T1000 (cell line): ENCODE results near the gene ZNF319.

Source experiments
- DNase-seq: peaks from one replicate; lab custom pipeline; 2025; ENCODE audit warnings: mixed read lengths; lab: John Stamatoyannopoulos, UW

Gene ZNF319

GRCh38 chr16:57956270-57956808, 44.1 kb downstream of the ZNF319 start:
- no peak for DNase-seq

DNA sequence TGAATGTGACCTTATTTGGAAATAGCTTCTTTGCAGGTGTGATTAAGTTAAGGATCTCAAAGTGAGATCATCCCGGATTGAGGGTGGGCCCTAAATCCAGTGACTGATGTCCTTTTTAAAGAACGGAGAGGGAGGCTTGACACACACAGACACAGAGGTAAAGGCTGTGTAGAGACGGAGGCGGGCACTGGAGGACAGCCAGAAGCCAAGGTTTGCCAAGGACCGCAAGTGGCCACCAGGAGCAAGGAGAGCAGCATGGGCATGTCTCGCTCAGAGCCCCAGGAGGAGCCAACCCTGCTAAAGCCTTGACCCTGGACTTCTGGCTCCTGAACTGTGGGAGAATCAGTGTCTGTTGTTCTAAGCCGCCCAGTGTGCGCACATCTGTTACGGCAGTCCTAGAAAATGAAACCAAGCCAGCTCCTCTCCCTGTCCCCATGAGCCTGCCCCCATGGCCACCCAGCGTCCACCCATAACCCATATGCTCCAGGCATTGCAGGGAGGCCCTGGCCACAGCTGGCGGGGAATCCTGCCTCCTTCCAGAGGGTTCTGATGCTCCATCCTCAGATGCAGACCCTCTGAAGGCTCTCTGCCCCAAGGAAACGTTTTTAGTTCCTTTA, 44.8 kb downstream of the ZNF319 start:
- DNase-seq: no peak

GRCh38 chr16:57953857-57954256, 46.6 kb downstream of the ZNF319 start:
- DNase-seq: no peak

GRCh38 chr16:57952909-57953308, 47.6 kb downstream of the ZNF319 start:
- no peak for DNase-seq

DNA sequence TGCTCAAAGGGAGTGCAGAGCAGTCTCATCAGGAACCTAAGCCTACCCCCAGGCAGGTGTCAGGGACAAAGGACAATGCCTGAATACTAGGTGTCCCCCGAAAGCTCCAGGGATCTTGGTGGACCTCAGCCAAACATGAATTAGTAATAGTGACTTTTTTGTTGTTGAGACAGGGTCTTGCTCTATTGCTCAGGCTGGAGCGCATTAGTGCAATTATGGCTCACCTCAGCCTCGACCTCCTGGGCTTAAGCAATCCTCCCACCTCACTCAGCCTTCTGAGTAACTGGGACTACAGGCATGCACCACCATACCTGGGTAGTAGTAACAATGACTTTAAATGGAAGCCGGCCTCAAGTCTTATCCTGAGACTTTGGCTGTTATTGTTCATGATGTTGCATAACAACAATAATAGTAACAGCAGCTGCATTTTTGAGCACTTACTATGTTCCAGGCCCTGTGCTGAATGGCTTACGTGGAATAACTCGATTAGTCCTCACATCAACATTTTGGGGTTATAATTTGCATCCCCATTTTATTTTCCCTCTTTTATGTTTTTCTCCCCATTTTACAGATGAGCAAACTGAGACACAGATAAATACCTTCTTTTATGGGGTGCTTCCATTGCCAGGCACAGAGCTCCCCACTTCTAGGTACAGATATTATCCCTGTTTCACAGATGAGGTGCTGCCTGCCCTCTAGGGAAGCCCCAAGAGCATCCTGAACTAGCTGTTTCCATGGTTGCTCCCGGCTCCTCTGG, 49.1 kb downstream of the ZNF319 start:
- DNase-seq: no peak

DNA sequence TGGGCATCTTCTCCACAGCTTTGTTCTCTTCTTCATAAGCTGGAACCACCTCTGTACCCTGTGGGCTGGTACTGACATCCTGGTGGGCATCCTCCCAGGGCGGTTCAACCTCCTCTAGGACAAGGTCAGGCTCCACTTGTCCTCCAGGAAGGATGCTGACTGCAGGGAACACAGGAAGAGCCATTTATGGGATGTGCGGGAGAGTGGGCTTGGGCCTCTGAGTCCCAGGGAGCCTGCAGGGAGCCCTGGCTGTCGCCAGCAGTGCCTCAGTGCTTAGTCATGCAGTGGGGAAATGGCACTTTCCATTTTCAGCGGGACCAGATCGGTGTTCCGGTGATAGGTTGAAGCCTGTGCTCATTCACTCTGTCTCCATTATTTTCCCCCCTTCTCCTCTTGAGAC, 50.1 kb downstream of the ZNF319 start:
- no peak for DNase-seq

GRCh38 chr16:57949595-57950238, 50.8 kb downstream of the ZNF319 start:
- no peak for DNase-seq

GRCh38 chr16:57949013-57949412, 51.5 kb downstream of the ZNF319 start:
- DNase-seq: no peak

GRCh38 chr16:57948027-57948426, 52.4 kb downstream of the ZNF319 start:
- DNase-seq: no peak

DNA sequence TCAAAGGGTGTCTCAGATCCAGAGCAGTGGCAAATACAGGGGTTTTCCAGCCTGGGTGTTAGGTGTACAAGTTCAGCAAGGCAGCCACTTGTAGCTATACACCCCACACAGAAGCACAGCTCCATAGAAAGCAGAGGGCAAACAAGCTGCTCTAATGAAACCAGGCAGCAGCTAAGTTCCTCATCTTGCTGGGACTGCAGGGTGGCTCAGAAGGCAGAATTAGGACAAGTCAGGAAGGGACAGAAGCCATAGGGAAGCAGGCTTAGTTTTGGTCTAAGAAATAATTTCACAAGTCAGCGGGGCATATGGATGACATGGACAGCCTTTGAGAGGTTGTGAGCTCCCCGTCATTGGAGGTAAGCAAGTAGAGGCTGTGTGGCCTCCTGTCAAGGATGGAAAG, 53.2 kb downstream of the ZNF319 start:
- DNase-seq: no peak

DNA sequence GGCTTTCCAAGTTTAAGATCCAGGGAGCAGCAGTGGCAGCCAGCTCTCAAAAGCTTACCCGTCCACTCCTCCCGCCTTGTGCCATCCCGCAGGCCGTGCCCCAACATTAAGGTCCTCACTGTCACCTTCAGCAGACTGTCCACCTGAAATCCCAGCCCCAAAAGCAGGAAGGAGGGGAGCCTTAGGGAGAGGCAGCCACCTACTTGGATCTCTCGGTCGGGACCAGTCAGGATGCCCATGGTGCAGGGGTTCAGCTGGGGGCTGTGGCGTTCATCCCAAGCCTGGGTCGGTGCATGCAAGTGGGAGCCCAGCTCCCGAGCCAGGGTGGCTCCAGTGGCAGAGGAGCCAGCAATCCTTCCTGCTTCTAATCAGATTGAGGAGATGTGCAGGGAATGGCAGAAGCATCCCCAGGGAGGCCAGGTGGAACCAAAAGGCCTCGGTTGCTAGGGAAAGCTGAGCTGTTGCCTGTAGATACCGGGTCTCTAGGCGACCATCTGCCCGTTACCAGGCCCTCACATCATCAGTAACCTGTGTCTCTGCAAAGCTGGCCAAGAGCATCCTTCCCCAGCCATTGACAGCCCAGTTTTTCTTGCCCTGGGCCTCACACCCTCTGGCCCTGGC, 54.2 kb downstream of the ZNF319 start:
- DNase-seq: no peak

- no peak for DNase-seq
Observed at GRCh38 chr16:57945740-57946138, 54.7 kb downstream of the ZNF319 start.

GRCh38 chr16:57944970-57945739, 55.3 kb downstream of the ZNF319 start:
- DNase-seq: no peak
